HG02759 (cell line): ENCODE data around the gene TAF1B.

ENCODE experiments used
- ATAC-seq: cut with Tn5 transposase; IDR thresholded peaks from one replicate; pipeline ENCODE4 v1.9.1; 2021; ENCODE audit warnings: mild to moderate bottlenecking, moderate library complexity; ENCODE audit not compliant: unreplicated experiment

Gene TAF1B

GRCh38 chr2:9982891-9983290, 139.6 kb downstream of the TAF1B start:
- no peak for ATAC-seq

GRCh38 chr2:9983401-9984216, 140.3 kb downstream of the TAF1B start:
- no peak for ATAC-seq
